ENCODE measurements around the gene C1QTNF12.
"Not testable (repeated sequence)": the region's sequence is repeated elsewhere in the genome, so short reads cannot be mapped to it uniquely, and the experiment has no call there.

C1QTNF12 gene

GRCh38 chr1:1256956-1257871 is 10.7 kb upstream of the C1QTNF12 start:
- peaks cover 15% of the 10 kb centered on the region for H3K4me1 ChIP-seq (ENCODE audit: control insufficient read depth, insufficient read depth, low read length)
- H3K36me3 ChIP-seq (ENCODE audit: control insufficient read depth, insufficient read depth, low read length) = peaks cover 78% of the 10 kb centered on the region
- peak overlapping the region; percentile 34 for H3K9ac ChIP-seq (ENCODE audit: low read length)
- H3K4me3 ChIP-seq (ENCODE audit: low read depth, low read length) = no peak overlapping the region
- no peaks in the 10 kb centered on the region for H3K27me3 ChIP-seq (ENCODE audit: control insufficient read depth, insufficient read depth, low read length)
- H3K27ac ChIP-seq (ENCODE audit: low read depth, low read length) = 0 out of 2 replicates have a peak overlapping the region, but pooled peaks have one; percentile 25
- H3K9me3 ChIP-seq (ENCODE audit: control insufficient read depth, insufficient read depth, low read depth, low read length) = no peaks in the 10 kb centered on the region

GRCh38 chr1:1255611-1256010 is 9.1 kb upstream of the C1QTNF12 start:
- H3K9ac ChIP-seq (ENCODE audit: low read length) = no peak overlapping the region
- 0 out of 2 replicates have a peak overlapping the region, but pooled peaks have one; percentile 8 for H3K27ac ChIP-seq (ENCODE audit: low read depth, low read length)
- peaks cover 68% of the 10 kb centered on the region for H3K36me3 ChIP-seq (ENCODE audit: control insufficient read depth, insufficient read depth, low read length)
- H3K27me3 ChIP-seq (ENCODE audit: control insufficient read depth, insufficient read depth, low read length) = no peaks in the 10 kb centered on the region
- H3K4me3 ChIP-seq (ENCODE audit: low read depth, low read length) = no peak overlapping the region
- peaks cover 15% of the 10 kb centered on the region for H3K4me1 ChIP-seq (ENCODE audit: control insufficient read depth, insufficient read depth, low read length)
- no peaks in the 10 kb centered on the region for H3K9me3 ChIP-seq (ENCODE audit: control insufficient read depth, insufficient read depth, low read depth, low read length)

- H3K27ac ChIP-seq (ENCODE audit: low read depth, low read length) = no peak overlapping the region
- H3K27me3 ChIP-seq (ENCODE audit: control insufficient read depth, insufficient read depth, low read length) = no peaks in the 10 kb centered on the region
- peaks cover 62% of the 10 kb centered on the region for H3K36me3 ChIP-seq (ENCODE audit: control insufficient read depth, insufficient read depth, low read length)
- H3K9me3 ChIP-seq (ENCODE audit: control insufficient read depth, insufficient read depth, low read depth, low read length) = no peaks in the 10 kb centered on the region
- no peak overlapping the region for H3K9ac ChIP-seq (ENCODE audit: low read length)
- H3K4me3 ChIP-seq (ENCODE audit: low read depth, low read length) = no peak overlapping the region
- peaks cover 15% of the 10 kb centered on the region for H3K4me1 ChIP-seq (ENCODE audit: control insufficient read depth, insufficient read depth, low read length)
These were observed 8.6 kb upstream of the C1QTNF12 start for GRCh38 chr1:1255078-1255477.

- H3K4me1 ChIP-seq (ENCODE audit: control insufficient read depth, insufficient read depth, low read length) = peaks cover 15% of the 10 kb centered on the region
- H3K4me3 ChIP-seq (ENCODE audit: low read depth, low read length) = no peak overlapping the region
- H3K36me3 ChIP-seq (ENCODE audit: control insufficient read depth, insufficient read depth, low read length) = peaks cover 58% of the 10 kb centered on the region
- H3K9ac ChIP-seq (ENCODE audit: low read length) = no peak overlapping the region
- no peak overlapping the region for H3K27ac ChIP-seq (ENCODE audit: low read depth, low read length)
- H3K27me3 ChIP-seq (ENCODE audit: control insufficient read depth, insufficient read depth, low read length) = no peaks in the 10 kb centered on the region
- H3K9me3 ChIP-seq (ENCODE audit: control insufficient read depth, insufficient read depth, low read depth, low read length) = no peaks in the 10 kb centered on the region
These were observed 8.1 kb upstream of the C1QTNF12 start for GRCh38 chr1:1254667-1254998.

- H3K27ac ChIP-seq (ENCODE audit: low read depth, low read length) = no peak overlapping the region
- no peak overlapping the region for H3K9ac ChIP-seq (ENCODE audit: low read length)
- no peaks in the 10 kb centered on the region for H3K9me3 ChIP-seq (ENCODE audit: control insufficient read depth, insufficient read depth, low read depth, low read length)
- H3K36me3 ChIP-seq (ENCODE audit: control insufficient read depth, insufficient read depth, low read length) = peaks cover 54% of the 10 kb centered on the region
- H3K4me1 ChIP-seq (ENCODE audit: control insufficient read depth, insufficient read depth, low read length) = peaks cover 14% of the 10 kb centered on the region
- H3K4me3 ChIP-seq (ENCODE audit: low read depth, low read length) = no peak overlapping the region
- H3K27me3 ChIP-seq (ENCODE audit: control insufficient read depth, insufficient read depth, low read length) = no peaks in the 10 kb centered on the region
These were observed 7.6 kb upstream of the C1QTNF12 start for GRCh38 chr1:1253972-1254666.

GRCh38 chr1:1253314-1253713 is 6.8 kb upstream of the C1QTNF12 start:
- Histone ChIP-seq H3K4me3 (ENCODE audit: low read depth, low read length) (no peak overlapping the region), H3K9me3 (ENCODE audit: control insufficient read depth, insufficient read depth, low read depth, low read length) (no peaks in the 10 kb centered on the region), H3K36me3 (ENCODE audit: control insufficient read depth, insufficient read depth, low read length) (peaks cover 50% of the 10 kb centered on the region), H3K9ac (ENCODE audit: low read length) (no peak overlapping the region), H3K4me1 (ENCODE audit: control insufficient read depth, insufficient read depth, low read length) (peaks cover 7% of the 10 kb centered on the region), H3K27me3 (ENCODE audit: control insufficient read depth, insufficient read depth, low read length) (no peaks in the 10 kb centered on the region), H3K27ac (ENCODE audit: low read depth, low read length) (no peak overlapping the region)

GRCh38 chr1:1250786-1251284 is 4.3 kb upstream of the C1QTNF12 start:
- Histone ChIP-seq H3K4me3 (ENCODE audit: low read depth, low read length) (no peak overlapping the region), H3K27ac (ENCODE audit: low read depth, low read length) (peak overlapping the region; percentile 47; the same call in 1 of the 2 replicates), H3K27me3 (ENCODE audit: control insufficient read depth, insufficient read depth, low read length) (peaks cover 20% of the 10 kb centered on the region), H3K9ac (ENCODE audit: low read length) (no peak overlapping the region), H3K4me1 (ENCODE audit: control insufficient read depth, insufficient read depth, low read length) (peaks cover 4% of the 10 kb centered on the region; the same call in 1 of the 2 replicates), H3K36me3 (ENCODE audit: control insufficient read depth, insufficient read depth, low read length) (peaks cover 35% of the 10 kb centered on the region), H3K9me3 (ENCODE audit: control insufficient read depth, insufficient read depth, low read depth, low read length) (no peaks in the 10 kb centered on the region)

GRCh38 chr1:1248009-1248913 is 1.7 kb upstream of the C1QTNF12 start:
- H3K4me1 ChIP-seq (ENCODE audit: control insufficient read depth, insufficient read depth, low read length); H3K4me3 ChIP-seq (ENCODE audit: low read depth, low read length); H3K9me3 ChIP-seq (ENCODE audit: control insufficient read depth, insufficient read depth, low read depth, low read length); H3K36me3 ChIP-seq (ENCODE audit: control insufficient read depth, insufficient read depth, low read length); H3K27ac ChIP-seq (ENCODE audit: low read depth, low read length); H3K9ac ChIP-seq (ENCODE audit: low read length): not testable (repeated sequence)
- H3K27me3 ChIP-seq (ENCODE audit: control insufficient read depth, insufficient read depth, low read length) = peaks cover 21% of the 10 kb centered on the region

GRCh38 chr1:1247341-1247913 is 905 bp upstream of the C1QTNF12 start:
- no peak overlapping the region for H3K27ac ChIP-seq (ENCODE audit: low read depth, low read length)
- peaks cover 1% of the 10 kb centered on the region for H3K36me3 ChIP-seq (ENCODE audit: control insufficient read depth, insufficient read depth, low read length)
- peak overlapping the region; percentile 39; the same call in 1 of the 2 replicates for H3K4me3 ChIP-seq (ENCODE audit: low read depth, low read length)
- peaks cover 21% of the 10 kb centered on the region for H3K27me3 ChIP-seq (ENCODE audit: control insufficient read depth, insufficient read depth, low read length)
- H3K9ac ChIP-seq (ENCODE audit: low read length) = no peak overlapping the region
- peaks cover 7% of the 10 kb centered on the region; the same call in 1 of the 2 replicates for H3K4me1 ChIP-seq (ENCODE audit: control insufficient read depth, insufficient read depth, low read length)
- H3K9me3 ChIP-seq (ENCODE audit: control insufficient read depth, insufficient read depth, low read depth, low read length) = no peaks in the 10 kb centered on the region

- peak overlapping the region; percentile 48 for H3K9ac ChIP-seq (ENCODE audit: low read length)
- H3K4me1 ChIP-seq (ENCODE audit: control insufficient read depth, insufficient read depth, low read length) = peaks cover 7% of the 10 kb centered on the region; the same call in 1 of the 2 replicates
These were observed 525 bp downstream of the C1QTNF12 start for GRCh38 chr1:1245817-1246576.

More at GRCh38 chr1:1245817-1246576, 525 bp downstream of the C1QTNF12 start:
- Histone ChIP-seq H3K36me3 (ENCODE audit: control insufficient read depth, insufficient read depth, low read length) (no peaks in the 10 kb centered on the region), H3K27ac (ENCODE audit: low read depth, low read length) (no peak overlapping the region), H3K9me3 (ENCODE audit: control insufficient read depth, insufficient read depth, low read depth, low read length) (no peaks in the 10 kb centered on the region), H3K4me3 (ENCODE audit: low read depth, low read length) (peak overlapping the region; percentile 39), H3K27me3 (ENCODE audit: control insufficient read depth, insufficient read depth, low read length) (peaks cover 21% of the 10 kb centered on the region)

Measured in HUES6 (cell line).